ENCODE results near the gene KRT6A. TPM values are rescaled to one million over a fixed set of nuclear protein-coding genes. Genes with fewer than 3 reads are reported as not detected.

KRT6A gene
- total RNA-seq, 1 experiment from 2014 or later = 55.9 TPM

DNA sequence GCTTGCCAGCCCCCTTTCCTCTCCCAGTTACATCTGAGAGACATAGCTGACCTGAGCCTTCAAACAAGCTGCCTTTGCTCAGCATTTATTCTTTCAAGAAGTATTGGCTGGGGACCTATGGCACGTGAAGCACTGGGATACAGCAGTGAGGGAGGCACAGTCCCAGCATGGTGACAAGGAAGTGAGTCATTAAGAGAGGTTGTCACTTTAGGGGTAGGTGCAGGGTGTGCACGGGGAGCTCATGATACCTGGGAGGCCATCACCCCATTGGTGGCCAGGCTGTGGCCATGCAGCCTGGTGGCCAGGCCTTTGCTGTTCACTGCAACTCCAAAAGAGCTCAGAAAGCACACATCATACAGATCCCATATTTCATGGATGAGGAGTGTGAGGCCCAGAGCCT is 53.2 kb downstream of the KRT6A start:
- no TSS peak for BruUV-seq (replicated peaks)
- peak in 1 of 2 experiments; percentile 58 for DNase-seq
- intact Hi-C loops (cut with micrococcal nuclease; ENCODE audit: unreplicated experiment) = loop anchor here (5.0 kb wide), 2 partner anchors 43 to 293 kb away; no protein-coding TSS in a partner anchor
- no peaks in the 10 kb centered on the region for H3K9me2 ChIP-seq (ENCODE audit: insufficient read depth)
- TF ChIP-seq EZH2 (IDR thresholded peaks at IDR 0.05; ENCODE audit: low read depth) = no peak
- TF ChIP-seq, protein P1, sequence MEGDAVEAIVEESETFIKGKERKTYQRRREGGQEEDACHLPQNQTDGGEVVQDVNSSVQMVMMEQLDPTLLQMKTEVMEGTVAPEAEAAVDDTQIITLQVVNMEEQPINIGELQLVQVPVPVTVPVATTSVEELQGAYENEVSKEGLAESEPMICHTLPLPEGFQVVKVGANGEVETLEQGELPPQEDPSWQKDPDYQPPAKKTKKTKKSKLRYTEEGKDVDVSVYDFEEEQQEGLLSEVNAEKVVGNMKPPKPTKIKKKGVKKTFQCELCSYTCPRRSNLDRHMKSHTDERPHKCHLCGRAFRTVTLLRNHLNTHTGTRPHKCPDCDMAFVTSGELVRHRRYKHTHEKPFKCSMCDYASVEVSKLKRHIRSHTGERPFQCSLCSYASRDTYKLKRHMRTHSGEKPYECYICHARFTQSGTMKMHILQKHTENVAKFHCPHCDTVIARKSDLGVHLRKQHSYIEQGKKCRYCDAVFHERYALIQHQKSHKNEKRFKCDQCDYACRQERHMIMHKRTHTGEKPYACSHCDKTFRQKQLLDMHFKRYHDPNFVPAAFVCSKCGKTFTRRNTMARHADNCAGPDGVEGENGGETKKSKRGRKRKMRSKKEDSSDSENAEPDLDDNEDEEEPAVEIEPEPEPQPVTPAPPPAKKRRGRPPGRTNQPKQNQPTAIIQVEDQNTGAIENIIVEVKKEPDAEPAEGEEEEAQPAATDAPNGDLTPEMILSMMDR (conservative IDR thresholded peaks at IDR 0.05) = no peak
- H3K4me1 ChIP-seq (replicated peaks; ENCODE audit: insufficient read depth) = peaks cover 98% of the 10 kb centered on the region
- H3K9me3 ChIP-seq (ENCODE audit: insufficient read depth, low read depth) = no peaks in the 10 kb centered on the region
- peak overlapping the region; percentile 69 for H3K4me2 ChIP-seq
- no peak overlapping the region for H2AFZ ChIP-seq
- H3K79me2 ChIP-seq (ENCODE audit: low read depth) = no peaks in the 10 kb centered on the region
- no peak overlapping the region for H3K4me3 ChIP-seq
- ChIA-PET POLR2A (ENCODE audit: unreplicated experiment) (interaction anchor here (0.5 to 0.6 kb wide), 3 partner anchors 69 to 506 kb away, joined by 4 to 10 read pairs (median 7); no protein-coding TSS in a partner anchor), CTCF (interaction anchor here (1.4 kb wide), 1 partner anchor 44 kb away, joined by 5 read pairs; no protein-coding TSS in a partner anchor)
- no peaks in the 10 kb centered on the region for H3K36me3 ChIP-seq (ENCODE audit: low read depth)
- H4K20me1 ChIP-seq (ENCODE audit: insufficient read depth) = no peaks in the 10 kb centered on the region
- no peaks in the 10 kb centered on the region for H3K27me3 ChIP-seq (ENCODE audit: insufficient read depth, low read depth)
- peak overlapping the region; percentile 97 for H3K27ac ChIP-seq
- H3F3A ChIP-seq (ENCODE audit: insufficient read depth, low read depth) = peaks cover 76% of the 10 kb centered on the region

DNA sequence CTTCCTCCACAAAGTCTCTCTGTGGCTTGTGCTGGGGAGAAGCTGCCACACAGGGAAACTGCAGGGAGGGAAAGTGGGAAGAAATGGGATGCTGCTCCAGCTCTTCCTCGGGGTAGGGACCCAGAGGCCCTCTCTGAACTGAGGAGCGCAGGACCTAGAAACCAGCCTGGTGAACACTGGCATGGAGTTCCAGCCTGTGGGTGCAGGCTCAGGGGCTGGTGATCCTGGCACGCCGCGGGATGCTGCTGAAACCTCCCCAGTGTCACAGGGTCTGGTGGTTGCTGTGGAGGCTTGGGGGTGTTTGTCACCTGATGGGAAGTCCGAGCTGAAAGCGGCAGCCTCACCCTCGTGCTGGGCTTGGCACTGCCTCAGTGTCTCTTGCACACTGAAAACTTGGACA is 53.6 kb downstream of the KRT6A start:
- TF ChIP-seq, protein P1 (conservative IDR thresholded peaks at IDR 0.05) = no peak
- no peak for TF ChIP-seq EZH2 (IDR thresholded peaks at IDR 0.05; ENCODE audit: low read depth)
- no TSS peak for BruUV-seq (replicated peaks)
- Histone ChIP-seq H3K4me2 (peak overlapping the region; percentile 69), H3K4me1 (replicated peaks; ENCODE audit: insufficient read depth) (peaks cover 97% of the 10 kb centered on the region), H2AFZ (no peak overlapping the region), H3K4me3 (no peak overlapping the region), H3K79me2 (ENCODE audit: low read depth) (no peaks in the 10 kb centered on the region), H3K9me3 (ENCODE audit: insufficient read depth, low read depth) (no peaks in the 10 kb centered on the region), H4K20me1 (ENCODE audit: insufficient read depth) (no peaks in the 10 kb centered on the region), H3K9me2 (ENCODE audit: insufficient read depth) (no peaks in the 10 kb centered on the region), H3K27ac (peak overlapping the region; percentile 97; the same call in 1 of the 2 replicates), H3K27me3 (ENCODE audit: insufficient read depth, low read depth) (no peaks in the 10 kb centered on the region), H3F3A (ENCODE audit: insufficient read depth, low read depth) (peaks cover 73% of the 10 kb centered on the region), H3K36me3 (ENCODE audit: low read depth) (no peaks in the 10 kb centered on the region)
- no peak for DNase-seq
- intact Hi-C loops (cut with micrococcal nuclease; ENCODE audit: unreplicated experiment) = no loop called here
- ChIA-PET POLR2A (ENCODE audit: unreplicated experiment) (interaction anchor here (0.6 kb wide), 2 partner anchors 150 to 506 kb away, joined by 7 to 10 read pairs; no protein-coding TSS in a partner anchor), CTCF (no interaction called here)

DNA sequence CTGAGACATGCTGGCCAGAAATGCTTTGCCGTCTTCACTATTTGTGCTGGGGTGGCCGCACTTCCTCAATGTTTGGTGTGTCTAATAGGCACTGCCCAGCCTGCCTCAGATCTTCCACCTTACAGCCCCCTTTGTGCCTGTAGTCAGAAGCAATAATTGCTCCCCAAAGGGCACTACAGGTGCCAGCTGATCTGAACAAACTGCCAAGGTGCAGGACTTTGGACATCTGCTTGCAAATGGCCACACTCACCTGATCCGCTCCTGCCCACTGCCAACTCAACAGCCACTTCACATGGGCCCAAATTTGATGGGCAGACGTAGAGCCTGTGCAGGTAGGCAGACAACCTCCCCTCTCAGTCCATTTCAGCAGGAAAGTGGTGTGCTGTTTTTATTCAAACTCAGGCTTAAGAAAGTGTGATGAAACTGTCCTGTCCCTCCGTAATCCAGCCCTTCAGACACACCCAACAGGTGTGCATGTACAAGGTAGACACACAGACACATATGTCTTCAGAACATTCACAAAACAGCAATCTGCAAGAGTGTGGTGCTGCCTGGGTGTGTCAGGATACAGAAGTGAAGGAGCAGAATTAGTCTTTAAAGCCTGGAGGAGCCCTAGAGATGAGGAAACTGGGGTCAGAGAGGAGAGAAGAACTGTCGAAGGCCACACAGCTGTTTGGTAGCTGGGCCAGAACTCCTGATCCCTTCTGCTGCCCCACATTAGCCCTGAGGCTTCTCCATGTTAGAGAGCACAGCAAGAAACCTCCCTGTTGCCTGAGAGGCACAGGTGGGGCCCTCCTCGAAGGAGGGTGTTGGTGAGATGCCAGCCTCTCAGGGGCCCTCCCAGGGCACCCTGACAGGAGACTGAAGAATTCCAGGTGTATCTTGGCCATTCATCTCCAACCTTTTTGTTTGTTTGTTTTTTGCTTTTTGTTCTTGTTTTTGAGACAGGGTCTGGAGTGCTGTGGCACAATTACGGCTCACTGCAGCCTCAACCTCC is 54.5 kb downstream of the KRT6A start:
- Histone ChIP-seq H3F3A (ENCODE audit: insufficient read depth, low read depth) (peaks cover 66% of the 10 kb centered on the region), H3K9me2 (ENCODE audit: insufficient read depth) (no peaks in the 10 kb centered on the region), H3K4me2 (peak overlapping the region; percentile 12; the same call in 1 of the 2 replicates), H3K9me3 (ENCODE audit: insufficient read depth, low read depth) (no peaks in the 10 kb centered on the region), H3K4me1 (replicated peaks; ENCODE audit: insufficient read depth) (peaks cover 89% of the 10 kb centered on the region), H4K20me1 (ENCODE audit: insufficient read depth) (no peaks in the 10 kb centered on the region), H3K27me3 (ENCODE audit: insufficient read depth, low read depth) (no peaks in the 10 kb centered on the region), H3K27ac (no peak overlapping the region), H3K79me2 (ENCODE audit: low read depth) (no peaks in the 10 kb centered on the region), H3K36me3 (ENCODE audit: low read depth) (no peaks in the 10 kb centered on the region), H2AFZ (no peak overlapping the region), H3K4me3 (no peak overlapping the region)
- CTCF ChIA-PET = no interaction called here
- DNase-seq = peak in 1 of 2 experiments; percentile 37
- TF ChIP-seq, protein P1 (conservative IDR thresholded peaks at IDR 0.05) = no peak
- no peak for TF ChIP-seq EZH2 (IDR thresholded peaks at IDR 0.05; ENCODE audit: low read depth)
- POLR2A ChIA-PET (ENCODE audit: unreplicated experiment) = no interaction called here
- intact Hi-C loops (cut with micrococcal nuclease; ENCODE audit: unreplicated experiment) = no loop called here
- BruUV-seq (replicated peaks) = no TSS peak

Data from PC-9 (cell line).